ENCODE results near the gene CHST11. TPM values are rescaled to one million over a fixed set of nuclear protein-coding genes. Genes with fewer than 3 reads are reported as not detected.

CHST11 gene
- total RNA-seq, 1 donor from 2014 or later, result 44.3 TPM

DNA sequence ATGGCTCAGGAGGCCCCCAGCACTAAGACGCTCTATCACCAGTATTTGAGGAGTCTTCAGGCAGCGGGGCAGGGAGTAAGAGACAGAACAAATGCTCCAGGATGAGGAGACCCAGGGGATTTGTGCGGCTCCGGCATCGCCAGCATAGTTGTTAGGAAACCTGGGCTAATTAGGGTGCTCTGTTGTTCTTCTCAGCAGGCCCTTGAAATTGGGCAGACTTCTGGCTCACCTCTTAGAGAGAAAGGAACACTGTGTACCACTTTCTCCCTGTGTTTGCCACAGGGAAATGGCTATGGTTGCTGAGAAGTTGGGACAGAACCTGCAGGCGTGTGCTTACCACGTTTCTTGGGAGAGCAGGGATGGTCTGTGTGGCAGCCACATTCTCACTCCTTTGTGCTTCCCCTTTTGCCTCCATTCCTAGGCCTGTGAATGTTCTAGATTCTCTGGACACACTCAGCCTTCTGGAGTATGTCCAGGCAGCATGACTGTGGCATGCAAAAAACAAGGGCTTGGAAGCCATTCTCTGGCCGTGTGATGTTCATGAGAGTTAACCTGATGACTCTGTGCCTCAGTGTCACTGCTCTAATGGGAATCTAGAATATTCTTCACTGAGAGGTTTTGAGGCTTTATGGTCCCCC lies 109.0 kb downstream of the CHST11 start:
- TF ChIP-seq, protein P1, sequence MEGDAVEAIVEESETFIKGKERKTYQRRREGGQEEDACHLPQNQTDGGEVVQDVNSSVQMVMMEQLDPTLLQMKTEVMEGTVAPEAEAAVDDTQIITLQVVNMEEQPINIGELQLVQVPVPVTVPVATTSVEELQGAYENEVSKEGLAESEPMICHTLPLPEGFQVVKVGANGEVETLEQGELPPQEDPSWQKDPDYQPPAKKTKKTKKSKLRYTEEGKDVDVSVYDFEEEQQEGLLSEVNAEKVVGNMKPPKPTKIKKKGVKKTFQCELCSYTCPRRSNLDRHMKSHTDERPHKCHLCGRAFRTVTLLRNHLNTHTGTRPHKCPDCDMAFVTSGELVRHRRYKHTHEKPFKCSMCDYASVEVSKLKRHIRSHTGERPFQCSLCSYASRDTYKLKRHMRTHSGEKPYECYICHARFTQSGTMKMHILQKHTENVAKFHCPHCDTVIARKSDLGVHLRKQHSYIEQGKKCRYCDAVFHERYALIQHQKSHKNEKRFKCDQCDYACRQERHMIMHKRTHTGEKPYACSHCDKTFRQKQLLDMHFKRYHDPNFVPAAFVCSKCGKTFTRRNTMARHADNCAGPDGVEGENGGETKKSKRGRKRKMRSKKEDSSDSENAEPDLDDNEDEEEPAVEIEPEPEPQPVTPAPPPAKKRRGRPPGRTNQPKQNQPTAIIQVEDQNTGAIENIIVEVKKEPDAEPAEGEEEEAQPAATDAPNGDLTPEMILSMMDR (conservative IDR thresholded peaks at IDR 0.05; ENCODE audit: low read depth, low read length), result no peak
- DNase-seq (ENCODE audit: low read depth), result no peak
- H3K4me3 ChIP-seq (ENCODE audit: low read depth, low read length), result no peak overlapping the region

DNA sequence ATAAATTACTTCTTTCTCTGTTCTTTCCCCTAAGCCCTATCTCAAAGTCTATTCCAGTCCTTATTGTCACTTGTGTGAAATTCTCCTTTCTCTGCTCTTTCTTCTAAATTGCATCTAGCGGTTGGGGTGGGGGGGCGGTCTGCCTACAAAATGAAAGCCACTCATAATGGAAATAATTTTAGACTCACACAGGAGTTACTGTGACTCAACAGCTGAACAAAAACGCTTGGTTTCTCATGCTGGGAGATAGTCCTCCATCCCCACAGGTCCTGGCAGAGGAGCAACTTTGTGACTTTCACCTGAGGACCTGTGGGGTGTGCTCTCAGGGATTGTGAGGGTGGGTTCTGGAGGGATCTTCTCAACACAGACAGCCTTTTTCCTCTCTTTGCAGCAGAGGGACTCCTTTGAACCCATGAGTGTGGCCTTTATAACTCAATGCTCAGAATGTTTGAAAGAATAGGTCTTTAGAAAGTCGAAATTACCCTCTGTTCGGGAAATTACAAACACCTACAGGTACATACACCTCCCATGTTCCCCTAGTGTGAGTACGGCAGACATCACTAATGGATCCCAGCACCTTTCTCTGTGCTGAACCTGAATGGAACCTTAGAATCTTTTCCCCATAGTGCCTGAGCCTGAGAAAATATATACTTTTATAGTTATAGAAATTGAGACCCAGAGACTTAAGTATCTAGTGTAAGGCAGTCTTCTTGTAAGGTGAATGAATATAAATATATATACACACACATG lies 109.7 kb downstream of the CHST11 start:
- TF ChIP-seq, protein P1 (conservative IDR thresholded peaks at IDR 0.05; ENCODE audit: low read depth, low read length), result no peak
- no peak overlapping the region for H3K4me3 ChIP-seq (ENCODE audit: low read depth, low read length)
- DNase-seq (ENCODE audit: low read depth), result no peak

DNA sequence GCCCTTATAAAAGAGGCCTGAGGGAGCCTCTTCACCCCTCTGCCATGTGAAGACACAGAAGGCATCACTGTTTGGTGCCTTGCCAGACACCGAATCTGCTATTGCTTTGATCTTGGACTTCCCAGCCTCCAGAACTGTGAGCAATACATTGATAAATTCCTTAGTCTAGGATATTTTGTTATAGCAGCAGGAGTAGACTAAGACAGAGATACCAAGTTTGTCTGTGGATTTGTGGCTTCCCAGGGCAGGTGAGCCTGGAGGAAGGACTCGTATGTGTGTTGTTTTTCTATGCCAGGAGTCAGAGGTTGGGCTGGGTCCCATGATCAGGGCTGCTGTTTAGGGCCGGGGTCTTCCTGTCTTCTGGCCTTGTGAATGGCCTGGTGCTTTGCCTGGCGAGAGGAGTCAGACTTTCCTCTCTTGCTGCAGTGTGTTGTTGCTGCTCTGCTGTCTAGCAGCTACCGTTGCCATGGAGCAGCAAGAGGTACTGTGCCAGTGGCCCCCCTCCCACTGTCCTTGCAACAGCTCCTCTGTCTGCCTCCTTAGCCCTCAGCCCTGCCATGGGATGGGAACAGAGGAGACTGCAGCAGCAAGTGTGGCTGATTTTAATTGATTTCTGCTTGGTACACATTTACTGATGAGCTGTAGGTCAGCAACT lies 111.2 kb downstream of the CHST11 start:
- DNase-seq (ENCODE audit: low read depth), result no peak
- TF ChIP-seq, protein P1 (conservative IDR thresholded peaks at IDR 0.05; ENCODE audit: low read depth, low read length), result no peak
- H3K4me3 ChIP-seq (ENCODE audit: low read depth, low read length), result no peak overlapping the region

DNA sequence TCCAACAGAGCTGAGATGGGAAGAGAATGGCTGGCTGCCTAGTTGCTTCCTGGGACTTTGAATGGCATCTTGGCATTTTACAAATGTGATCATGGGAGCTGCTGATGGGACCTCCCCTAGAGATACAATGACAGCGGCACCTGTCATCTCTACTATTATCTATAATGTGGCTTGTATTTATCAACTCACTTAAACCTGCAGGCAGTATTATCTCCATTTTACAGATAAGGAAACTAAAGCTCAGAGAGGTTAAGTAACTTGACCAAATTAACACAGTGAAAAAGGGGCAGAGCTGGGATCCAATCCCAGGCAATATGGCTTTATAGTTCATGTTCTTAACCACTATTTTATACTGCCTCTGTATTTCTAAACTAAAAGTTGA lies 111.7 kb downstream of the CHST11 start:
- H3K4me3 ChIP-seq (ENCODE audit: low read depth, low read length), result no peak overlapping the region
- TF ChIP-seq, protein P1 (conservative IDR thresholded peaks at IDR 0.05; ENCODE audit: low read depth, low read length), result no peak
- DNase-seq (ENCODE audit: low read depth), result no peak

DNA sequence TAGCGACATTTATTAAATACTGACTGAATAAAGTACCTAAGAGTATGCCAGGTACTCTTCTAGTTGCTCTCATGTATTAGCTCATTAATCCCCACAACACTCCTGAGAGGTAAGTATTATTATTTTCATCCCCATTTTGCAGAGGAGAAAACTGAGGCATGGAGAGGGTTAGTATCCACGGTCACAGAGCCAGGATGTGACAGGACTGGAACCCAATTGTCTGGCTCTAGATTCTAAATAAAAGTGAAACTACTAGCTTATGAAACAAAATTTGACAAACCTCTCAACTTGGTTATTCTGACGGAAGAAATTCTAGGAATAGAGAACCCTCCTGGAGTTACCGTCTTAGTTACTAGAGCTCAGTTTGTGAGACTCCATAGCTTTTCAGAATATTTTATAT lies 112.2 kb downstream of the CHST11 start:
- TF ChIP-seq, protein P1 (conservative IDR thresholded peaks at IDR 0.05; ENCODE audit: low read depth, low read length), result no peak
- H3K4me3 ChIP-seq (ENCODE audit: low read depth, low read length), result no peak overlapping the region
- no peak for DNase-seq (ENCODE audit: low read depth)

DNA sequence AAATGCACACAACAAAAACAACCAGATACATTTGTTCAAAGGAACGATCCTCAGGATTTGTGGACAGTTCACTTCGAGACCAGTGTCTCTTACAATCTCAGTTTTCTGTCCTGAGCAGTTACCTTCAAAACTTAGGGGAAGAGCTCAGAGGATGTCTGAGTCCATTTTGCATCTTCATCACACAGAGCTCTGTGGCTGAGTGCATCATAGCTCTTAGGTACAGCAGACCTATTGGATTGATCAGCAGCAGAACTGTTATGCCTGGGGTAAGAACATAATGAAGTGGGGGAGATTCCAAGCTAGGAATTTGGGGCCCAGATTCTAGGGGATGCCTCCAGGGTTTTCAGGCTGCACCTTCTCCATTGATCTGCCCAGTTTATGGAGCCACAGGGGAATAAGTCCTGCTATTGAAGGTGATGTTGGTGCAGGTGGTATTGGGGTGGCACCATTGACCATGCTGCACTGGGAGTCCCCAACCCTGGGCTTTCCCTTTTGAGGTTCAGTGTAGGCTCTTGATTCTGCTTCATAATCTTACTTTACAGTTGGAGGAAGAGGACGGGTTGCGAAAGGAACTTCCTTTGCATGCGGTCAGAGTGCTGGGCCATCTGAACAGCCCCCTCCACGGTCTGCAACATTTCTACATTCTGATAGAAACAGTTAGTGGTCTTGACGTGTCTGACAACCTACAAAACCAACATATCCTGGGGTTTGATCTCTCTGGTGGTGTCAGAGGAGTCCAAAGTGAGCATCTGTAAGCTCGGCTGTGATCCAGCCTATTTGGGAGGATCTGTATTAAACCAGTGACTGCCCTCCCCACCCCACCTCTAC lies 112.8 kb downstream of the CHST11 start:
- TF ChIP-seq, protein P1 (conservative IDR thresholded peaks at IDR 0.05; ENCODE audit: low read depth, low read length), result no peak
- DNase-seq (ENCODE audit: low read depth), result no peak
- no peak overlapping the region for H3K4me3 ChIP-seq (ENCODE audit: low read depth, low read length)
